GM12874 (cell line): Measurements from ENCODE around the gene ST3GAL2.

Experiments used
- TF ChIP-seq, protein P1 (sequence below): IDR thresholded peaks from 2 replicates; pipeline ENCODE4 v1.5.1; 2011; ENCODE audit warnings: low read depth, mild to moderate bottlenecking, control low read depth, low read length, moderate library complexity; ENCODE audit not compliant: insufficient read depth

ST3GAL2 gene

DNA sequence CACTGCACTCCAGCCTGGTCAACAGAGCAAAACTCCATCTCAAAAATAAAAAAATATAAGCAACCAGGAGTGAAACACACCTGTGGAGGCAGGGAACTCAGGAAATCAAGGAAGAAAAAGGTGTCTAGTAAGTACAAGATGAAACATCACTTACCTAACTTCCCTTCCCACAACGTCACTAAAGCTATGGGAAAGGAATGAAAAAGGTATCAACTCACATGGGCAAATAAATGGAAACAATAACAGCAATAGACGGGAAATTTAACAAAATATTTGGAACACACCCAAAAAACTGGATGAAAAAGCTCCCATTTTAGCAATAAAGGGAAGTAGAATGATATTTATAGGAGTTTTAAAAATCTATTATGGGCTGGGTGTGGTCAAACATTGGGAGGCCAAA is 61.1 kb downstream of the ST3GAL2 start:
- TF ChIP-seq, protein P1, sequence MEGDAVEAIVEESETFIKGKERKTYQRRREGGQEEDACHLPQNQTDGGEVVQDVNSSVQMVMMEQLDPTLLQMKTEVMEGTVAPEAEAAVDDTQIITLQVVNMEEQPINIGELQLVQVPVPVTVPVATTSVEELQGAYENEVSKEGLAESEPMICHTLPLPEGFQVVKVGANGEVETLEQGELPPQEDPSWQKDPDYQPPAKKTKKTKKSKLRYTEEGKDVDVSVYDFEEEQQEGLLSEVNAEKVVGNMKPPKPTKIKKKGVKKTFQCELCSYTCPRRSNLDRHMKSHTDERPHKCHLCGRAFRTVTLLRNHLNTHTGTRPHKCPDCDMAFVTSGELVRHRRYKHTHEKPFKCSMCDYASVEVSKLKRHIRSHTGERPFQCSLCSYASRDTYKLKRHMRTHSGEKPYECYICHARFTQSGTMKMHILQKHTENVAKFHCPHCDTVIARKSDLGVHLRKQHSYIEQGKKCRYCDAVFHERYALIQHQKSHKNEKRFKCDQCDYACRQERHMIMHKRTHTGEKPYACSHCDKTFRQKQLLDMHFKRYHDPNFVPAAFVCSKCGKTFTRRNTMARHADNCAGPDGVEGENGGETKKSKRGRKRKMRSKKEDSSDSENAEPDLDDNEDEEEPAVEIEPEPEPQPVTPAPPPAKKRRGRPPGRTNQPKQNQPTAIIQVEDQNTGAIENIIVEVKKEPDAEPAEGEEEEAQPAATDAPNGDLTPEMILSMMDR, result no peak

DNA sequence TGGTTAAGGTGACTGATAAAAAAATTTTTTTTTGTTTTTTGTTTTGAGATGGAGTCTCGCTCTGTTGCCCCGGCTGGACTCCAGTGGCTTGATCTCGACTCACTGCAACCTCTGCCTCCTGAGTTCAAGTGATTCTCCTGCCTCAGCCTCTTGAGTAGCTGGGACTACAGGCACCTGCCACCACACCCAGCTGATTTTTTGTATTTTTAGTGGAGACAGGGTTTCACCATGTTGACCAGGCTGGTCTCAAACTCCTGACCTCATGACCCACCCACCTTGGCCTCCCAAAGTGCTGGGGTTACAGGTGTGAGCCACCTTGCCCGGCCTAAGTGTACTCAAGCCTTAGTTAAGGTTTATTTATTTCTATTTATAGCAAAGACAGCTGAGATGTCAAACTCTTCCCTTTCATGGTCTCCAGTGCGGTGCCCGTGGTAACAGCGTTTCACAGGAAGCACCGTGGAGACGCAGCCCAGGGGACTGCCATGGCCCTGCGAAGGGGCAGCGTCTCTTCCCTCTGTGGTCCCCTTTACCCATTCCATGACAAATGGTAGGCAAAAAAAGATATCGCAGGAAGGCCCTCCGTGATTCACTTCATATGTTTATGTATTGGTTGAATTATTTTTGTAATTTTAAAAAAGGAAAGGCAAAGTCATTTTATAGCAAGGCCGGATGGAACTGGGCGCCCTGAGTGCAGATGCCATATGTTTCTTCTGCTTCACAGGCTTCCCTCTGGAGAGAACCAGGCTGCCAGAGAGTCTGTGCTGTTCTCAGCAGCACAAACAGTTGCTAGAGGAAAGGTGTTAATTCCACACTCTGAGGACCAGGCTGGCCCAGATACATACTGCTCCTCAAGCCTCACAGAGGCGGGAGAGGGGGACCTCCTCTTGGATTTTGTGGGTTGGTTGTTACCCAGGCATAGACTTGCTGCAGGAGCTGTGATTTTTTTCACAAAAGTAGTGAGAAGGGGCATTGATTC is 63.0 kb downstream of the ST3GAL2 start:
- TF ChIP-seq, protein P1, result no peak

DNA sequence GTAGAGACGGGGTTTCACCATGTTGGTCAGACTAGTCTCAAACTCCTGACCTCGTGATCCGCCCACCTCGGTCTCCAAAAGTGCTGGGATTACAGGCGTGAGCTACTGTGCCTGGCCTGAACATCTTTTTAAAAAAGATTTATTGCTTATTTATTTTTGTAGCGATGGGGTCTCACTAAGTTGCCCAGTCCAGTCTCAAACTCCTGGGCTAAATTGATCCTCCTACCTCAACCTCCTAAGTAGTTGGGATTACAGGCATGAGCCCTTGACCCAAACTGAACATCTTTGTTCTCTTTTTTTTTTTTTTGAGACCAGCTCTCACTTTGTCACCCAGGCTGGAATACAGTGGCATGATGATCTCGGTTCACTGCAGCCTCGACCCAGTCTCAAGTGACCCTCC is 64.7 kb downstream of the ST3GAL2 start:
- TF ChIP-seq, protein P1, result no peak

- TF ChIP-seq, protein P1, result no peak
Measured at GRCh38 chr16:70372921-70373728, 65.8 kb downstream of the ST3GAL2 start.

DNA sequence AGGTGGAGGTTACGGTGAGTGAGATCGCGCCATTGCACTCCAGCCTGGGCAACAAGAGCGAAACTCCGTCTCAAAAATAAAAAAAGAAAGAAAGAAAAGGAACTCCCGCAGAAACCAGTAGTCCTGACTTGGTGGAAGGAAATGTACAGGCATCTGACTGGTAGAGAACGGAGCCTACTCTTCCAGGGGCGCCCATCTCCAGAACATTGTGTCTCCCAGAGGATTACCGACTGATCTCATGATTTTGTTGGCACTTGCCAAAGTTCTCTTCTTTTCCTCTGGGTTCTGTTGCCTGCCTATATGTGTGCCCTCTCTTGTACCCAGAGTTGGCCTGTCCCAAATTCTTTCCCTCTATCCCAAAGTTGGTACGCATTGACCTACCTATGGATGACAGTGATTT is 68.0 kb downstream of the ST3GAL2 start:
- TF ChIP-seq, protein P1, result no peak

- TF ChIP-seq, protein P1, result peak; percentile 35; the same call in 1 of the 2 replicates
Measured at GRCh38 chr16:70370145-70370544, 68.8 kb downstream of the ST3GAL2 start.

DNA sequence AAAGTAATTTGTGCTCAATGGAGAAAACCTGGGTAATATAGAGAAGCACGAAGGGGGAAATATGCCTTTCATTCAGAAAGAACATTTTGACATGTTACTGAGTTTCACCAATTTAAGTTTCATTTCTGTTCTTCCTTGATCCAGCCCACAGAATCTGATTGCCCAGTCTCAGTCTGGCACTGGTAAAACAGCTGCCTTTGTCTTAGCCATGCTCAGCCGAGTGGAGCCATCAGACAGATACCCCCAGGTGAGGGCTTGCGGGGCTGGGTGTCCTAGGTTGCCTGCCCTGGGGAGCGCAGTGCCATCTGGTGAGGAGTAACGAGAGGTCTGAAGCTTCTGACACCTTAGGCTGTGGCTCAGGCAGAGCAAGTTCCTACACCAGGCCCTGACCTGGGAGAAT is 74.5 kb downstream of the ST3GAL2 start:
- TF ChIP-seq, protein P1, result no peak
